SK-N-MC (cell line): Measurements from ENCODE around the gene PAK6.

Source experiments
- EZH2 ChIP-seq: fragments of 200-600 bp; sonication (generic); IDR thresholded peaks from one replicate; pipeline ENCODE4 v1.6.1; 2017; ENCODE audit warnings: antibody characterized with exemption
- POLR2AphosphoS5 ChIP-seq: IDR thresholded peaks from 2 replicates; pipeline ENCODE4 v1.6.1; 2012; ENCODE audit warnings: mild to moderate bottlenecking, low read depth, low read length, borderline replicate concordance

GRCh38 chr15:40251486-40252140, 12.8 kb downstream of the PAK6 start:
- no peak for TF ChIP-seq POLR2AphosphoS5
- TF ChIP-seq EZH2 = no peak
